Non-pigmented ciliary epithelial cell (primary cell): Measurements from ENCODE around the gene NOS1AP.
"Not testable (repeated sequence)": the region's sequence is repeated elsewhere in the genome, so short reads cannot be mapped to it uniquely, and the experiment has no call there.

ENCODE experiments used
- DNase-seq: peaks from one replicate; pipeline ENCODE4 v3.0.0-alpha.2; 2010; ENCODE audit warnings: low read depth

NOS1AP gene

GRCh38 chr1:162336621-162337285 is 267.3 kb downstream of the NOS1AP start:
- DNase-seq: no peak

- no peak for DNase-seq
Observed at GRCh38 chr1:162342452-162342983, 273.0 kb downstream of the NOS1AP start.

- no peak for DNase-seq
Observed at GRCh38 chr1:162343470-162343869, 274.0 kb downstream of the NOS1AP start.

GRCh38 chr1:162347281-162347680 is 277.8 kb downstream of the NOS1AP start:
- DNase-seq: no peak

GRCh38 chr1:162349635-162350330 is 280.3 kb downstream of the NOS1AP start:
- DNase-seq: peak; percentile 77

- DNase-seq: no peak
Observed at GRCh38 chr1:162351246-162351842, 281.9 kb downstream of the NOS1AP start.

- DNase-seq: not testable (repeated sequence)
Observed at GRCh38 chr1:162351874-162352273, 282.4 kb downstream of the NOS1AP start.

- no peak for DNase-seq
Observed at GRCh38 chr1:162353078-162353477, 283.6 kb downstream of the NOS1AP start.

- no peak for DNase-seq
Observed at GRCh38 chr1:162353702-162354101, 284.2 kb downstream of the NOS1AP start.

- no peak for DNase-seq
Observed at GRCh38 chr1:162357681-162358266, 288.3 kb downstream of the NOS1AP start.

GRCh38 chr1:162358928-162359327 is 289.4 kb downstream of the NOS1AP start:
- DNase-seq: no peak

- DNase-seq: no peak
Observed at GRCh38 chr1:162359523-162360236, 290.2 kb downstream of the NOS1AP start.

GRCh38 chr1:162360237-162360873 is 290.9 kb downstream of the NOS1AP start:
- DNase-seq: no peak

GRCh38 chr1:162360874-162361260 is 291.4 kb downstream of the NOS1AP start:
- no peak for DNase-seq

- DNase-seq: no peak
Observed at GRCh38 chr1:162361349-162361748, 291.9 kb downstream of the NOS1AP start.

GRCh38 chr1:162363823-162364222 is 294.3 kb downstream of the NOS1AP start:
- DNase-seq: no peak

- DNase-seq: no peak
Observed at GRCh38 chr1:162364498-162364897, 295.0 kb downstream of the NOS1AP start.

- no peak for DNase-seq
Observed at GRCh38 chr1:162365284-162366020, 296.0 kb downstream of the NOS1AP start.

- DNase-seq: no peak
Observed at GRCh38 chr1:162366149-162366548, 296.7 kb downstream of the NOS1AP start.

GRCh38 chr1:162366671-162367070 is 297.2 kb downstream of the NOS1AP start:
- no peak for DNase-seq

GRCh38 chr1:162367073-162367472 is 297.6 kb downstream of the NOS1AP start:
- DNase-seq: no peak
